Upper lobe of left lung (tissue), 6 donors: Measurements from ENCODE around the gene NALCN. TPM values are rescaled to one million over a fixed set of nuclear protein-coding genes. Genes with fewer than 3 reads are reported as not detected.

Source experiments
- ATAC-seq, 2 donors: fragments of 200-7000 bp; cut with Tn5 transposase; one replicate each; pipeline ENCODE4 v1.9.1; 2022; ENCODE audit warnings: mild to moderate bottlenecking in 2 of 2, moderate library complexity in 2 of 2; ENCODE audit not compliant: low FRiP score in 2 of 2
- DNase-seq, 2 donors: peaks; one replicate each; pipeline ENCODE4 v3.0.0-alpha.2; 2019 to 2020
- H3K27ac ChIP-seq, 4 donors: fragments of 200-600 bp; sonication (generic); one replicate each; pipeline ENCODE4 v1.5.1; 2016 to 2019
- H3K27me3 ChIP-seq, 4 donors: fragments of 200-600 bp; sonication (generic); one replicate each; pipeline ENCODE4 v1.5.1; 2017 to 2019
- H3K36me3 ChIP-seq, 4 donors: fragments of 200-600 bp; sonication (generic); one replicate each; pipeline ENCODE4 v1.5.1; 2016 to 2019
- H3K4me1 ChIP-seq, 4 donors: fragments of 200-600 bp; sonication (generic); one replicate each; pipeline ENCODE4 v1.5.1; 2018 to 2019
- H3K4me3 ChIP-seq, 4 donors: fragments of 200-600 bp; sonication (generic); one replicate each; pipeline ENCODE4 v1.5.1; 2017 to 2019; ENCODE audit warnings: mild to moderate bottlenecking in 2 of 4, moderate library complexity in 1 of 4
- H3K9me3 ChIP-seq, 4 donors: fragments of 200-600 bp; sonication (generic); one replicate each; pipeline ENCODE4 v1.5.1; 2018 to 2019
- CTCF ChIP-seq, 6 experiments: fragments of 450-650 bp in 4 of 6; fragments of 200-600 bp in 2 of 6; sonication (generic) in 2 of 6; IDR thresholded peaks; one replicate each; pipeline ENCODE4 v1.5.1; 2016 to 2019; ENCODE audit warnings: antibody characterized with exemption in 6 of 6
- EP300 ChIP-seq, 4 donors: sonication (generic); formaldehyde crosslinking; IDR thresholded peaks; one replicate each; pipeline ENCODE4 v1.5.1; 2017; ENCODE audit warnings: antibody characterized with exemption in 4 of 4, control low read depth in 2 of 4
- POLR2A ChIP-seq, 4 donors: fragments of 450-650 bp; IDR thresholded peaks; one replicate each; pipeline ENCODE4 v1.5.1; 2016 to 2017; ENCODE audit warnings: antibody characterized with exemption in 4 of 4, mild to moderate bottlenecking in 2 of 4
- POLR2AphosphoS5 ChIP-seq, 2 donors: sonication (generic); formaldehyde crosslinking; IDR thresholded peaks; one replicate each; pipeline ENCODE4 v1.5.1; 2017; ENCODE audit warnings: antibody characterized with exemption in 2 of 2
- WGBS, 2 donors: methylation state at CpG; one replicate each; pipeline ENCODE4 v1.1.5; 2017 to 2018; 5-methylcytosine and 5-hydroxymethylcytosine counted together
- total RNA-seq, 6 donors: library from RNA; depleted of rRNA in 4 of 6; stranded (reverse); fragments of >200 nt in 4 of 6; gene quantifications; one replicate each; pipeline versions ENCODE4 v1.1.0 to v1.2.1, GENCODE V29; 2016 to 2021
- donor health status: DM: no; HTN: no; CAD: no; lungs with moderate emphysema.
- donor health status: DM: no; HTN: yes; CAD: no; lungs with severe emphysema.

NALCN gene
- total RNA-seq: 1 to 10 TPM in 3 of 6 donors, under 1 TPM in 3; under 0.01 to 1.8 (median 1.1) TPM

GRCh38 chr13:101416181-101417042 lies at the start of gene NALCN:
Gene NALCN, minus strand, starts transcription at chr13:101416508. Its CDS starts 17,382 bp downstream, at chr13:101399126.
- peak in 1 of 2 donors; percentile 65 for ATAC-seq
- H3K27ac ChIP-seq: peak within 1 kb of the TSS in 1 of 4 donors; percentile 42

GRCh38 chr13:101465877-101466276 lies 49.6 kb upstream of the NALCN start:
- ATAC-seq (peak in 1 of 2 donors; percentile 55), DNase-seq (no peak)
- 82 to 87% methylated on average over 3 of the region's 3 CpGs for WGBS, 2 donors
- no peak overlapping the region for H3K27ac ChIP-seq
- no peaks in the 10 kb centered on the region for H3K36me3 ChIP-seq
- no peaks in the 10 kb centered on the region for H3K4me1 ChIP-seq
- H3K27me3 ChIP-seq: no peaks in the 10 kb centered on the region
- H3K9me3 ChIP-seq: no peaks in the 10 kb centered on the region
- no peak overlapping the region for H3K4me3 ChIP-seq
- no peak for TF ChIP-seq POLR2A (IDR thresholded peaks at IDR 0.05)
- TF ChIP-seq CTCF (IDR thresholded peaks at IDR 0.05): no peak
- TF ChIP-seq POLR2AphosphoS5 (IDR thresholded peaks at IDR 0.05): no peak
- TF ChIP-seq EP300 (IDR thresholded peaks at IDR 0.05): no peak

More at GRCh38 chr13:101416181-101417042, at the start of gene NALCN:
- H3K9me3 ChIP-seq: no peaks in the 10 kb centered on the region
- H3K4me3 ChIP-seq: peak within 1 kb of the TSS; percentile 29 to 54 (median 50)
- peaks cover 0 to 17% (median 7%) of the 10 kb centered on the region in 4 donors for H3K4me1 ChIP-seq
- peak in 1 of 2 donors; percentile 88 for DNase-seq
- TF ChIP-seq POLR2A (IDR thresholded peaks at IDR 0.05) (no peak), CTCF (IDR thresholded peaks at IDR 0.05) (no peak), POLR2AphosphoS5 (IDR thresholded peaks at IDR 0.05) (no peak), EP300 (IDR thresholded peaks at IDR 0.05) (no peak)
- 6 to 7% methylated on average over 25 to 39 of the region's 85 CpGs for WGBS, 2 donors
- no peaks in the 10 kb centered on the region for H3K36me3 ChIP-seq
- peaks cover 0 to 15% (median 7%) of the 10 kb centered on the region in 4 donors for H3K27me3 ChIP-seq

GRCh38 chr13:101457176-101457575 lies 40.9 kb upstream of the NALCN start:
- Histone ChIP-seq H3K9me3 (no peaks in the 10 kb centered on the region), H3K27ac (no peak overlapping the region), H3K27me3 (peaks cover 0 to 3% (median 0%) of the 10 kb centered on the region in 4 donors), H3K36me3 (no peaks in the 10 kb centered on the region), H3K4me1 (peaks cover 0 to 9% (median 2%) of the 10 kb centered on the region in 4 donors), H3K4me3 (no peak overlapping the region)
- ATAC-seq (no peak), DNase-seq (no peak)
- TF ChIP-seq CTCF (IDR thresholded peaks at IDR 0.05) (no peak), POLR2AphosphoS5 (IDR thresholded peaks at IDR 0.05) (no peak), POLR2A (IDR thresholded peaks at IDR 0.05) (no peak), EP300 (IDR thresholded peaks at IDR 0.05) (no peak)
- 91 to 94% methylated on average over 2 of the region's 2 CpGs for WGBS, 2 donors

- Histone ChIP-seq H3K27me3 (peaks cover 0 to 3% (median 0%) of the 10 kb centered on the region in 4 donors), H3K4me3 (no peak overlapping the region), H3K9me3 (no peaks in the 10 kb centered on the region), H3K27ac (no peak overlapping the region), H3K4me1 (peaks cover 0 to 9% (median 2%) of the 10 kb centered on the region in 4 donors), H3K36me3 (no peaks in the 10 kb centered on the region)
- DNase-seq: no peak
- peak; percentile 50 to 65 for ATAC-seq
- 28 to 48% methylated on average over 3 of the region's 3 CpGs for WGBS, 2 donors
- TF ChIP-seq POLR2A (IDR thresholded peaks at IDR 0.05): no peak
- no peak for TF ChIP-seq EP300 (IDR thresholded peaks at IDR 0.05)
- no peak for TF ChIP-seq CTCF (IDR thresholded peaks at IDR 0.05)
- no peak for TF ChIP-seq POLR2AphosphoS5 (IDR thresholded peaks at IDR 0.05)
Measured at GRCh38 chr13:101455863-101456262, 39.6 kb upstream of the NALCN start.
